Type B pancreatic cell (in vitro differentiated cells): ENCODE measurements around the gene RNF13. TPM values are rescaled to one million over a fixed set of nuclear protein-coding genes. Genes with fewer than 3 reads are reported as not detected.

Experiments used
- DNase-seq: peaks from one replicate; pipeline ENCODE4 v3.0.0; 2021; ENCODE audit warnings: mixed read lengths; ENCODE audit not compliant: unreplicated experiment; ENCODE audit errors: extremely low spot score
- H3K27ac Mint-ChIP-seq: 2 replicates; pipeline ENCODE4 v1.8.0; 2021; ENCODE audit warnings: mild to moderate bottlenecking, mixed read lengths
- H3K27me3 Mint-ChIP-seq: 2 replicates; pipeline ENCODE4 v1.8.0; 2021; ENCODE audit warnings: mixed read lengths
- H3K36me3 Mint-ChIP-seq: 2 replicates; pipeline ENCODE4 v1.8.0; 2021; ENCODE audit warnings: mixed read lengths
- H3K4me1 Mint-ChIP-seq: one replicate; pipeline ENCODE4 v1.8.0; 2021; ENCODE audit warnings: mixed read lengths; ENCODE audit not compliant: unreplicated experiment
- H3K4me3 Mint-ChIP-seq: 2 replicates; pipeline ENCODE4 v1.8.0; 2021; ENCODE audit warnings: mild to moderate bottlenecking, mixed read lengths
- H3K9me3 Mint-ChIP-seq: 2 replicates; pipeline ENCODE4 v1.8.0; 2021; ENCODE audit warnings: mixed read lengths
- total RNA-seq: library from RNA; stranded (reverse); gene quantifications from 2 replicates; pipeline ENCODE4 v1.2.1, GENCODE V29; 2021; ENCODE audit warnings: low replicate concordance
- TF ChIP-seq, protein P1 (sequence below): fragments of 200-600 bp; sonication (generic); conservative IDR thresholded peaks from 2 replicates; pipeline ENCODE4 v1.5.0; 2021; ENCODE audit warnings: antibody characterized with exemption, mild to moderate bottlenecking

RNF13 gene
- total RNA-seq, 1 donor from 2014 or later, result 40.6 TPM

DNA sequence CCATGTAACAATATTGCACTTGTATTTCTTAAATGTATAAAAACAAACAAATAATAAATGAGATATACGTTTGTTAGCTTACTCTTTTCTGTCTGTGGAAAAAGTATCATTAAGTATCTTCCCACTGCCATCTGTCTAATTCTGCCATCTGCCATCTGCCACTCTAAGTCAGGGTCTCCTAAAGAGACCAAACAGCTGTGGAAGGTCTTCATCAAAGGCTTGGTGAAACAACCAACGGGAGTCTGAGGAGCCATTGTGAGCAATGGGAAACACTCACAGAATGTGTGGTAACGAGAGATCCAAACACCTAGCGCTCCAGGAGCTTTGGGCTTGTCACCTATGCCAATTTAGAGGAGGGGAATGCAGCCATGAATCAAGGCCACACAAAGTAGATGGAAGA is 186.4 kb downstream of the RNF13 start:
- TF ChIP-seq, protein P1, sequence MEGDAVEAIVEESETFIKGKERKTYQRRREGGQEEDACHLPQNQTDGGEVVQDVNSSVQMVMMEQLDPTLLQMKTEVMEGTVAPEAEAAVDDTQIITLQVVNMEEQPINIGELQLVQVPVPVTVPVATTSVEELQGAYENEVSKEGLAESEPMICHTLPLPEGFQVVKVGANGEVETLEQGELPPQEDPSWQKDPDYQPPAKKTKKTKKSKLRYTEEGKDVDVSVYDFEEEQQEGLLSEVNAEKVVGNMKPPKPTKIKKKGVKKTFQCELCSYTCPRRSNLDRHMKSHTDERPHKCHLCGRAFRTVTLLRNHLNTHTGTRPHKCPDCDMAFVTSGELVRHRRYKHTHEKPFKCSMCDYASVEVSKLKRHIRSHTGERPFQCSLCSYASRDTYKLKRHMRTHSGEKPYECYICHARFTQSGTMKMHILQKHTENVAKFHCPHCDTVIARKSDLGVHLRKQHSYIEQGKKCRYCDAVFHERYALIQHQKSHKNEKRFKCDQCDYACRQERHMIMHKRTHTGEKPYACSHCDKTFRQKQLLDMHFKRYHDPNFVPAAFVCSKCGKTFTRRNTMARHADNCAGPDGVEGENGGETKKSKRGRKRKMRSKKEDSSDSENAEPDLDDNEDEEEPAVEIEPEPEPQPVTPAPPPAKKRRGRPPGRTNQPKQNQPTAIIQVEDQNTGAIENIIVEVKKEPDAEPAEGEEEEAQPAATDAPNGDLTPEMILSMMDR, result no peak
- Mint-ChIP-seq H3K4me3 (no peak overlapping the region), H3K4me1 (no peaks in the 10 kb centered on the region), H3K27me3 (no peaks in the 10 kb centered on the region), H3K36me3 (no peaks in the 10 kb centered on the region), H3K9me3 (peaks cover 5% of the 10 kb centered on the region), H3K27ac (no peak overlapping the region)
- DNase-seq, result no peak

DNA sequence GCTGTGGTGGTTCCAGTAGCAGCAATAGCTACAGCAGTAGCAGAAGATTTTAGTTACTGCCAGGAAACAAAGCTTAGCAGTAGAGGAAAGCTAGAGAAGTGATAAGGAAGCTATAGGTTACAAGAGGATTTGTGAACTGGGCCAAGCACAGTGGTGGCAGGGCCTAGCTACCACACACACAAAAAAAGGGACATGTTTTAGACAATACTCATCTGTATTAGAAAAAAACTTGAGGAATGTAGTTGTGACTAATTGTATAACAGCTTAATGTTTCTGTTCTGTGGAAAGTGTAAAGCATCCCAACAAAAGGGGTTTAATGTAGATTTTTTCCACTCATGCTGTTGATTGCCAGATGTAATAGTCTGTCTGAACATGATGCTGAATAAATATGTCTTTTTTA is 187.6 kb downstream of the RNF13 start:
- H3K4me3 Mint-ChIP-seq, result no peak overlapping the region
- H3K9me3 Mint-ChIP-seq, result peaks cover 3% of the 10 kb centered on the region
- peaks cover under 1% of the 10 kb centered on the region for H3K4me1 Mint-ChIP-seq
- no peaks in the 10 kb centered on the region for H3K36me3 Mint-ChIP-seq
- TF ChIP-seq, protein P1, result no peak
- H3K27ac Mint-ChIP-seq, result no peak overlapping the region
- DNase-seq, result no peak
- no peaks in the 10 kb centered on the region for H3K27me3 Mint-ChIP-seq

DNA sequence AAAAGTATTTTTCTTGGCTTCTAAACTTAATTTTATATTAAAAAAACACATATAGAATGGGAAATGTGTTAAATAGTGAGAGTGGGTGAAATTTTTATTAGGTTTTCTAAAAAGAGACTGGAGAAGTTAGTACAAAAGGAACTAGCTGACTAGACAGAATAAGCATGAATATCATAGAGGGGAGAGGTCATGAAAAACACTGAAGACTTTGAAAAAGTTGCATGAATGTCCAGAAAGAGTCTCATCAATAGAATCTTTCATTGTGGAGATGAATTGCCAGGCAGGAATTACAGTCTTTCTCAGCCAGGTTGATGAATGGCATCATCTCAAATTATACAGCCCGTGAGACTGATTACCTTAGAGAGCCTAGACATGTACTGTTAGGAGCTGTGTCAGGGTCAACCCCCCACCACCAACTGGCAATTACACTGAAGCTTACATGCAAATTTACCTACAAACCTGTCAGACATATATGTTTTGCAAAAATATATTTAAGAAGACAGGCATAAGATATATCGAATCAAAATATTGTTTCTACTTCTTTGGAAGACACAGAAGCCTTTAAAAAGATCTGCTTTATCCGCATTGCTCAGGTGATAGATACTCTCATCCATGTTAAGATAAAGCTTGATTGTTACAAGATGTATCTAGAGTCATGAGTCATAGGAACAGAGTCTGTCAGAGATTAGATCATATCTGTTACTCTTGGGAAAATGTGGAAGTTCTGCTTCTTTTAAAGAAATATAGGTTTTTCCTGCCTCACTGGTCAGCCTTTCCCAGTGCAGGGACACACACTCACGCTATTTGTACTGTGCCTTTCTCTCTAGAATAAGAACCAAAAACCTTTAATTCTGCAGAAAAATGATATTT is 192.5 kb downstream of the RNF13 start:
- TF ChIP-seq, protein P1, result no peak
- DNase-seq, result no peak
- no peaks in the 10 kb centered on the region for H3K36me3 Mint-ChIP-seq

DNA sequence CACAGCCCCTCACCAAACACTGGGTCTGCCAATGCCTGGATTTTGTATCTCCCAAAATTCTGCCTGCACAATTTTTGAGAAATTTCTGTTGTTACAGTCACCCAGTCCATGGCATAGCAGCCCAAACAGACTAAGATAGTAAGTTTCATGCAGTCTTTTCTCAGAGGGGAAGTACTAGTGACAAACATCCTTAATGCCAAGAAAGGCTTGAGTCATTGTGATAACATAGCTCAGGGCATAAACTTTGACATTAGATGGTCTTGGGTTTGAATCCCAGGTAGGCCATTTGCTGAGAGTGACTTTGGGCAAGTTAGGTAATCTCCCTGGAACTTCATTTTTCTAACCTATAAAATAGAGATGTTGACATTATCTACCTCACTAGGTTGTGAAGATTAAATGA is 193.8 kb downstream of the RNF13 start:
- no peaks in the 10 kb centered on the region for H3K27me3 Mint-ChIP-seq

More for the DNA sequence above, 192.5 kb downstream of the RNF13 start:
- peaks cover 2% of the 10 kb centered on the region for H3K9me3 Mint-ChIP-seq
- no peak overlapping the region for H3K27ac Mint-ChIP-seq
- peaks cover 7% of the 10 kb centered on the region for H3K4me1 Mint-ChIP-seq
- H3K27me3 Mint-ChIP-seq, result no peaks in the 10 kb centered on the region
- no peak overlapping the region for H3K4me3 Mint-ChIP-seq

More for the DNA sequence above, 193.8 kb downstream of the RNF13 start:
- H3K4me1 Mint-ChIP-seq, result peaks cover 7% of the 10 kb centered on the region
- DNase-seq, result no peak
- H3K4me3 Mint-ChIP-seq, result no peak overlapping the region
- no peaks in the 10 kb centered on the region for H3K36me3 Mint-ChIP-seq
- TF ChIP-seq, protein P1, result no peak
- no peak overlapping the region for H3K27ac Mint-ChIP-seq
- peaks cover 8% of the 10 kb centered on the region for H3K9me3 Mint-ChIP-seq

Other genes with a start within 250 kb of the RNF13 start
- gene WWTR1, start 155.2 kb upstream of the RNF13 start, total RNA-seq, result 45.4 and 65.0 TPM in 2 replicates
- 53.2 and 55.7 TPM in 2 replicates for gene COMMD2, start 60.7 kb upstream of the RNF13 start, total RNA-seq
- 0.82 TPM in 1 of 2 replicates, not detected in the other for gene ANKUB1, start 20.7 kb upstream of the RNF13 start, total RNA-seq
- 198 and 369 TPM in 2 replicates for gene PFN2, start 157.7 kb downstream of the RNF13 start, total RNA-seq